HG03520 (cell line): Measurements from ENCODE around the gene CASP3.

Experiments used
- ATAC-seq: cut with Tn5 transposase; IDR thresholded peaks from one replicate; pipeline ENCODE4 v1.9.1; 2021; ENCODE audit warnings: mild to moderate bottlenecking, moderate library complexity; ENCODE audit not compliant: unreplicated experiment

The CASP3 gene

GRCh38 chr4:184649026-184649970, at the start of gene CASP3, which contains the start of gene PRIMPOL:
Gene CASP3, minus strand, starts transcription at chr4:184649447. Its CDS starts 10,994 bp downstream, at chr4:184638453.
Gene PRIMPOL, plus strand, starts transcription at chr4:184649738. Its CDS starts 7,403 bp downstream, at chr4:184657141.
- peak; percentile 85 for ATAC-seq

- no peak for ATAC-seq
Observed at GRCh38 chr4:184697956-184698355, 48.7 kb upstream of the CASP3 start.

GRCh38 chr4:184695178-184695896, 46.1 kb upstream of the CASP3 start:
- ATAC-seq: no peak

- ATAC-seq: no peak
Observed at GRCh38 chr4:184694412-184694956, 45.2 kb upstream of the CASP3 start.

GRCh38 chr4:184693056-184693455, 43.8 kb upstream of the CASP3 start:
- ATAC-seq: no peak

- no peak for ATAC-seq
Observed at GRCh38 chr4:184689681-184690080, 40.4 kb upstream of the CASP3 start.

- ATAC-seq: no peak
Observed at GRCh38 chr4:184688447-184688846, 39.2 kb upstream of the CASP3 start.

- no peak for ATAC-seq
Observed at GRCh38 chr4:184688005-184688404, 38.8 kb upstream of the CASP3 start.

GRCh38 chr4:184684491-184685189, 35.4 kb upstream of the CASP3 start:
- ATAC-seq: no peak

GRCh38 chr4:184681916-184682315, 32.7 kb upstream of the CASP3 start:
- ATAC-seq: no peak

GRCh38 chr4:184680698-184681097, 31.5 kb upstream of the CASP3 start:
- ATAC-seq: no peak

- ATAC-seq: no peak
Observed at GRCh38 chr4:184675821-184676492, 26.7 kb upstream of the CASP3 start.

- no peak for ATAC-seq
Observed at GRCh38 chr4:184675018-184675417, 25.8 kb upstream of the CASP3 start.

GRCh38 chr4:184674011-184674410, 24.8 kb upstream of the CASP3 start:
- no peak for ATAC-seq

- no peak for ATAC-seq
Observed at GRCh38 chr4:184672741-184673140, 23.5 kb upstream of the CASP3 start.

GRCh38 chr4:184671101-184671500, 21.9 kb upstream of the CASP3 start:
- no peak for ATAC-seq

- ATAC-seq: no peak
Observed at GRCh38 chr4:184669251-184669650, 20.0 kb upstream of the CASP3 start.

GRCh38 chr4:184668511-184669114, 19.4 kb upstream of the CASP3 start:
- no peak for ATAC-seq

- ATAC-seq: no peak
Observed at GRCh38 chr4:184668096-184668495, 18.8 kb upstream of the CASP3 start.

GRCh38 chr4:184666670-184667069, 17.4 kb upstream of the CASP3 start:
- no peak for ATAC-seq
